Activated CD8-positive, alpha-beta T cell treated with anti-CD3 and anti-CD28 coated beads for 36 hours (primary cell): Measurements from ENCODE around the gene SLC35F3. TPM values are rescaled to one million over a fixed set of nuclear protein-coding genes. Genes with fewer than 3 reads are reported as not detected.
"Not testable (repeated sequence)": the region's sequence is repeated elsewhere in the genome, so short reads cannot be mapped to it uniquely, and the experiment has no call there.

Source experiments
- ATAC-seq: fragments of 200-7000 bp; cut with Tn5 transposase; one replicate; pipeline ENCODE4 v1.10.0; 2021; ENCODE audit warnings: mild to moderate bottlenecking, moderate library complexity
- CTCF ChIA-PET: fragments of 350-600 bp; sonication (Branson Sonifier 250); formaldehyde crosslinking; loops from one replicate; lab custom pipeline; 2021; ENCODE audit warnings: antibody characterized with exemption; lab: Charles Lee
- POLR2A ChIA-PET: fragments of 350-600 bp; sonication (Branson Sonifier 250); formaldehyde crosslinking; loops from one replicate; lab custom pipeline; 2021; ENCODE audit warnings: antibody characterized with exemption; lab: Charles Lee
- DNase-seq: peaks from one replicate; pipeline ENCODE4 v3.0.0-alpha.2; 2020
- H3K27ac Mint-ChIP-seq: one replicate; pipeline ENCODE4 v1.8.0; 2021; ENCODE audit warnings: mild to moderate bottlenecking, mixed read lengths
- H3K27me3 Mint-ChIP-seq: one replicate; pipeline ENCODE4 v1.8.0; 2021; ENCODE audit warnings: mixed read lengths
- H3K36me3 Mint-ChIP-seq: one replicate; pipeline ENCODE4 v1.8.0; 2021; ENCODE audit warnings: low read depth, mixed read lengths
- H3K4me1 Mint-ChIP-seq: one replicate; pipeline ENCODE4 v1.8.0; 2021; ENCODE audit warnings: low read depth, mixed read lengths
- H3K4me3 Mint-ChIP-seq: one replicate; pipeline ENCODE4 v1.8.0; 2021; ENCODE audit warnings: mild to moderate bottlenecking, moderate library complexity, mixed read lengths
- H3K9me3 Mint-ChIP-seq: one replicate; pipeline ENCODE4 v1.8.0; 2021; ENCODE audit warnings: mixed read lengths
- CTCF ChIP-seq: fragments of 200-600 bp; IDR thresholded peaks from one replicate; pipeline ENCODE4 v1.8.0; 2022; ENCODE audit warnings: antibody characterized with exemption, mild to moderate bottlenecking
- intact Hi-C: fragments of 100-400 bp; cut with micrococcal nuclease; formaldehyde crosslinking; loops from one replicate; pipeline ENCODE4 v1.10.0; 2022
- total RNA-seq, 2 experiments: library from RNA; stranded (reverse); gene quantifications; one replicate each; pipeline ENCODE4 v1.2.3, GENCODE V29; 2021

SLC35F3 gene
- total RNA-seq, 2 experiments from 2014 or later = 3.1 to 3.5 TPM

DNA sequence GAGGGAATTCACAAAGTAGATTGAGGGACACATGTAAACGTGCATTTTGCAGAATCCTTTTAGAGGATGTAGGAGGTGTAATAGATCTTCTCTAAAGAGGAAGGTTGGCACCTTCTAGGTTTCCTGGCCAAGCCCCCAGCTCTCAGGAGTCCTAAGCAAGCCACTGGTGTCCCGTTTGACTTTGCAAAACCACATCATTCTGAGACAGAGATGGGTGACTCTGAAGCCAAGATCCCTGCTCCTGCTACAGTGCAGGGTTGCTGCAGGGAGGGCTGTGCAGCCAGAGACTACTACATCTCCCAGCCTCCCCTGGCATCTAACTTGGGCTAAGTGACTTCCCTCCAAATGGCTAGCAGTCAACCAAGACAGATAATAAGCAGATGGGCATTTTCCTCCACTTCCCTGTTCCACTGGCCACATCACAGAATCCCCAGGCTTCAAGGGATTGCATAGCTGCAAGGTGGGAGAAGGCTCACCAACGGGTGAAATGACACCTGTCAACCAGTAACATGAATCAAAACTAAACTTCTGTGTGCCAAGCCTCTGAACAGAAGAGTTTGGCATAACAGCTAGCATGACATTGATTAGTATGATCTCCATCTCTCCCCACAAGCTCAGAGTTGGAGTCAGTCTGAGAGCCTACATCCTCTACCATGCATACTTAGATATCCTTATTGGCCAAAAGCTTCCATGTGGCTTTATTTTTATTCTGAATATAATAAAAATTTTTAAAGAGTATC lies 339.2 kb downstream of the SLC35F3 start:
- DNase-seq (no peak), ATAC-seq (no peak)
- Mint-ChIP-seq H3K27me3 (peaks cover 7% of the 10 kb centered on the region), H3K9me3 (no peaks in the 10 kb centered on the region), H3K27ac (no peak overlapping the region), H3K4me3 (no peak overlapping the region), H3K36me3 (no peaks in the 10 kb centered on the region), H3K4me1 (peaks cover 2% of the 10 kb centered on the region)
- intact Hi-C loops = no loop called here
- ChIA-PET CTCF (interaction anchor here (1.5 kb wide), 1 partner anchor 66 kb away, joined by 5 read pairs; no protein-coding TSS in a partner anchor), POLR2A (no interaction called here)
- TF ChIP-seq CTCF = no peak

GRCh38 chr1:234244482-234244881 lies 340.0 kb downstream of the SLC35F3 start:
- POLR2A ChIA-PET = no interaction called here
- Mint-ChIP-seq H3K9me3 (no peaks in the 10 kb centered on the region), H3K4me3 (no peak overlapping the region), H3K27ac (no peak overlapping the region), H3K27me3 (peaks cover 5% of the 10 kb centered on the region), H3K36me3 (no peaks in the 10 kb centered on the region), H3K4me1 (peaks cover 2% of the 10 kb centered on the region)
- no peak for ATAC-seq
- intact Hi-C loops = no loop called here
- no peak for TF ChIP-seq CTCF
- CTCF ChIA-PET = interaction anchor here (1.5 kb wide), 1 partner anchor 65 kb away, joined by 5 read pairs; no protein-coding TSS in a partner anchor
- no peak for DNase-seq

DNA sequence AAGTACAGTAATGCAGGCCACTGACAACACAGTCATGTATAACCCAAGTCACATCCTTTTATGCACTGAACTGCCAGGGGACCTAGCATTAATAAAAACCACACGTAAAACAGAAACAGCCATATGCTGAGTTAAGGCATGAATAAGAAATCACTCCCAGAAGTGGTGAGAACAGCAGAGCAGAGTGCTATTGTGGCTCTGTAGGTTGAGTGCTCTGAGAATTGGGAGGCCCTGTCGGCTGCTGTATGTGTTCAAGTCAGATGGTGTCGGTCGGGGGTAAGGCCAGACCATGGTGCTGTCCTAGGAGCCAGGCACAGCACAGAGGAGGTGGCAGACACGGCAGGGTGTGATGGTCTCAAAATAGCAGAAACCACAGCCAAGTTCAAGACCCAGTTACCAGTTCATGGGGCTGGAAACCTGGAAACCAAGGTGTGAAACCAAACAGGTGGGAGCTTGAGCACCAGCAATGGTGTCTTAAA lies 342.2 kb downstream of the SLC35F3 start:
- H3K27ac Mint-ChIP-seq = no peak overlapping the region
- no peaks in the 10 kb centered on the region for H3K36me3 Mint-ChIP-seq
- CTCF ChIA-PET = no interaction called here

GRCh38 chr1:234247746-234248145 lies 343.3 kb downstream of the SLC35F3 start:
- intact Hi-C loops, H3K27ac Mint-ChIP-seq, H3K36me3 Mint-ChIP-seq, H3K9me3 Mint-ChIP-seq, H3K4me3 Mint-ChIP-seq, CTCF ChIA-PET, H3K27me3 Mint-ChIP-seq, ATAC-seq, H3K4me1 Mint-ChIP-seq, POLR2A ChIA-PET, DNase-seq: not testable (repeated sequence)

More for the DNA sequence above, 342.2 kb downstream of the SLC35F3 start:
- H3K4me1 Mint-ChIP-seq = peaks cover 2% of the 10 kb centered on the region
- TF ChIP-seq CTCF = no peak
- intact Hi-C loops = no loop called here
- DNase-seq (no peak), ATAC-seq (peak; percentile 64)
- H3K27me3 Mint-ChIP-seq = peaks cover 5% of the 10 kb centered on the region
- no peaks in the 10 kb centered on the region for H3K9me3 Mint-ChIP-seq
- POLR2A ChIA-PET = no interaction called here
- no peak overlapping the region for H3K4me3 Mint-ChIP-seq

- Mint-ChIP-seq H3K27ac (no peak overlapping the region), H3K36me3 (no peaks in the 10 kb centered on the region), H3K27me3 (peaks cover 5% of the 10 kb centered on the region), H3K4me3 (no peak overlapping the region), H3K4me1 (peaks cover 2% of the 10 kb centered on the region), H3K9me3 (no peaks in the 10 kb centered on the region)
- ChIA-PET CTCF (no interaction called here), POLR2A (no interaction called here)
- intact Hi-C loops = no loop called here
- ATAC-seq (no peak), DNase-seq (no peak)
- no peak for TF ChIP-seq CTCF
Measured at GRCh38 chr1:234250747-234251146, 346.3 kb downstream of the SLC35F3 start.
